ENCODE measurements around the gene DBNDD2. TPM values are rescaled to one million over a fixed set of nuclear protein-coding genes. Genes with fewer than 3 reads are reported as not detected.

The DBNDD2 gene
- total RNA-seq, 1 experiment from 2014 or later, result 58.7 TPM

- TF ChIP-seq PRRX2 (CRISPR knock-in tag; IDR thresholded peaks at IDR 0.05) (no peak), ELF4 (CRISPR knock-in tag; IDR thresholded peaks at IDR 0.05; ENCODE audit: low read depth) (no peak), TEAD4 (CRISPR knock-in tag; IDR thresholded peaks at IDR 0.05) (no peak), HMGA2 (CRISPR knock-in tag; IDR thresholded peaks at IDR 0.05) (no peak), E2F1 (CRISPR knock-in tag; IDR thresholded peaks at IDR 0.05) (no peak), NFATC4 (CRISPR knock-in tag; IDR thresholded peaks at IDR 0.05) (no peak)
These were observed 33.0 kb downstream of the DBNDD2 start (continued) for GRCh38 chr20:45440891-45441685.

DNA sequence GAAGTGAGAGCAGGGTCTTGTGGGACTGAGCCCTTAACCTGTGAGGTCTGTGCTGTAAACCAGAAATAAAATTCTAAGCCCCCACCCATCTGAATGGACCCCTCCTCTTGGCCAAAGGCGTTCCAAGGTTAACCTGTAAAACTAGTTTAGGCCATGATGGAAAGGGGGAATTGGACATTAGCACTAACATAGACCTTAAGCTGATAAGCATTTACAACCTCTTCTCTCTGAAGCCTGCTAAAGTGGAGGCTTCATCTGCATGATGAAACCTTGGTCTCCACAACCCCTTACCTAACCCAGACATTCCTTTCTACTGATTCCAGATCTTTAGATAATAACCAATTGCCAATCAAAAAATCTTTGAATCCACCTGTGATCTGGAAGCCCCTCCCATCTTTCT, 33.7 kb downstream of the DBNDD2 start:
- ChIA-PET CTCF (no interaction called here), POLR2A (no interaction called here)
- H3K4me1 Mint-ChIP-seq, result peaks cover 19% of the 10 kb centered on the region

DNA sequence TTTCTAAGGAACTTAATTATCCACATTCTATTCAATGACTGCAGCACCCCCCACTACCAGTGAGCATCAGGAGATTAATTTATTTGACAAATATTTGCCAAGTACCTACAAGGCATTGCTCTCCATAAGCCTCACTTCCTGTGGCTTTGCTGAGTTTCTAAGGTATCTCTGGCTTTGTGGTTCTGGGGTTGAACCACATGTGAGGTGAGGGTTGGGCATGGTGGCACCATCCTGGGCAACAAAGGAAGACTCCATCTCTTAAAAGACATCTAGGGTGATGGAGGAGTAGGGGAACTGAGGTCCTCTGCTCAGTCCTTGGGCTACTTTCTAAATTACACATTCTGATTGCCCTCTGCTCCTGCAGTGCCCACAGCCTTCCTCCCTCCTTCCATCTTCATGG, 36.0 kb downstream of the DBNDD2 start:
- CTCF ChIA-PET, result interaction anchor here (0.7 to 1.1 kb wide), 3 partner anchors 56 to 143 kb away, joined by 3 to 4 read pairs (median 3); no protein-coding TSS in a partner anchor
- no peak for DNase-seq (ENCODE audit: low spot score)
- no peak overlapping the region for H3K4me3 Mint-ChIP-seq
- TF ChIP-seq ZNF317 (CRISPR knock-in tag; IDR thresholded peaks at IDR 0.05; ENCODE audit: borderline replicate concordance, low read depth), result no peak
- no peak for TF ChIP-seq RORB (CRISPR knock-in tag; IDR thresholded peaks at IDR 0.05)
- TF ChIP-seq TEAD1 (CRISPR knock-in tag; IDR thresholded peaks at IDR 0.05), result no peak
- TF ChIP-seq HMGXB4 (CRISPR knock-in tag; IDR thresholded peaks at IDR 0.05), result no peak
- no peak for TF ChIP-seq TCF7 (CRISPR knock-in tag; IDR thresholded peaks at IDR 0.05; ENCODE audit: low read depth)
- no peak for TF ChIP-seq TEAD4 (CRISPR knock-in tag; IDR thresholded peaks at IDR 0.05)
- no peak for TF ChIP-seq GTF2I (CRISPR knock-in tag; conservative IDR thresholded peaks at IDR 0.05)
- no peak for TF ChIP-seq PRRX2 (CRISPR knock-in tag; IDR thresholded peaks at IDR 0.05)
- TF ChIP-seq HMGA2 (CRISPR knock-in tag; IDR thresholded peaks at IDR 0.05), result no peak
- TF ChIP-seq ZMAT4 (CRISPR knock-in tag; IDR thresholded peaks at IDR 0.05), result no peak
- TF ChIP-seq CREB1 (CRISPR knock-in tag; IDR thresholded peaks at IDR 0.05), result no peak
- TF ChIP-seq SP1 (CRISPR knock-in tag; conservative IDR thresholded peaks at IDR 0.05), result no peak
- no peak for TF ChIP-seq USF2 (CRISPR knock-in tag; IDR thresholded peaks at IDR 0.05)
- TF ChIP-seq, protein P1, sequence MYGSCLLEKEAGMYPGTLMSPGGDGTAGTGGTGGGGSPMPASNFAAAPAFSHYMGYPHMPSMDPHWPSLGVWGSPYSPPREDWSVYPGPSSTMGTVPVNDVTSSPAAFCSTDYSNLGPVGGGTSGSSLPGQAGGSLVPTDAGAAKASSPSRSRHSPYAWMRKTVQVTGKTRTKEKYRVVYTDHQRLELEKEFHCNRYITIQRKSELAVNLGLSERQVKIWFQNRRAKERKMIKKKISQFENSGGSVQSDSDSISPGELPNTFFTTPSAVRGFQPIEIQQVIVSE (CRISPR knock-in tag; IDR thresholded peaks at IDR 0.05; ENCODE audit: borderline replicate concordance), result no peak
- TF ChIP-seq E2F5 (CRISPR knock-in tag; IDR thresholded peaks at IDR 0.05), result no peak
- peaks cover 19% of the 10 kb centered on the region for H3K4me1 Mint-ChIP-seq
- no peak for ATAC-seq
- no peaks in the 10 kb centered on the region for H3K36me3 Mint-ChIP-seq
- POLR2A ChIA-PET, result no interaction called here
- H3K27ac Mint-ChIP-seq, result no peak overlapping the region
- H3K9me3 Mint-ChIP-seq, result no peaks in the 10 kb centered on the region
- H3K27me3 Mint-ChIP-seq (ENCODE audit: low read depth), result peaks cover 6% of the 10 kb centered on the region; the same call in 1 of the 2 replicates

More for the DNA sequence above, 33.7 kb downstream of the DBNDD2 start:
- no peak for TF ChIP-seq ZMAT4 (CRISPR knock-in tag; IDR thresholded peaks at IDR 0.05)
- no peak for DNase-seq (ENCODE audit: low spot score)
- no peak for ATAC-seq
- no peaks in the 10 kb centered on the region for H3K36me3 Mint-ChIP-seq
- H3K9me3 Mint-ChIP-seq, result no peaks in the 10 kb centered on the region
- H3K4me3 Mint-ChIP-seq, result no peak overlapping the region
- H3K27me3 Mint-ChIP-seq (ENCODE audit: low read depth), result 0 out of 2 replicates have a peak, but pooled peaks cover 3% of the 10 kb centered on the region
- H3K27ac Mint-ChIP-seq, result no peak overlapping the region
